ENCODE measurements around the gene APPBP2. TPM values are rescaled to one million over a fixed set of nuclear protein-coding genes. Genes with fewer than 3 reads are reported as not detected.
"Not testable (repeated sequence)": the region's sequence is repeated elsewhere in the genome, so short reads cannot be mapped to it uniquely, and the experiment has no call there.

APPBP2 gene
- total and polyA plus RNA-seq, 2 donors (not counting 3 experiments of a cell fraction or from before 2014, with no cell fraction given): 8.4 to 49.1 TPM

- CTCF ChIA-PET: interaction anchor here (1.0 to 2.4 kb wide), 4 partner anchors 11 to 320 kb away, joined by 3 to 8 read pairs (median 4); no protein-coding TSS in a partner anchor
- FAIRE-seq; dilution Hi-C loops (cut with MboI; ENCODE audit: extremely low pct_ligation_motif_present, low sequenced_read_pairs): not testable (repeated sequence)
These were observed 97.6 kb downstream of the APPBP2 start for GRCh38 chr17:60428491-60428890.

GRCh38 chr17:60426596-60426995, 99.4 kb downstream of the APPBP2 start:
- no peak overlapping the region for H3K4me2 ChIP-seq (ENCODE audit: insufficient read depth, low read length)
- H3K4me3 ChIP-seq (replicated peaks in 1 of 3; ENCODE audit: insufficient read depth in 1 of 3, low read depth in 1 of 3, low read length in 3 of 3): no peak overlapping the region
- no peak overlapping the region for H3K9ac ChIP-seq (replicated peaks; ENCODE audit: extremely low read depth, insufficient read depth, low read length)
- FAIRE-seq (no peak), DNase-seq (ENCODE audit: low read depth, low spot score) (no peak)
- H2AFZ ChIP-seq (ENCODE audit: low read depth, low read length): no peak overlapping the region
- H3K27ac ChIP-seq (ENCODE audit: insufficient read depth, low read depth, low read length): no peak overlapping the region
- H3K79me2 ChIP-seq (ENCODE audit: control insufficient read depth, insufficient read depth, low read length): no peaks in the 10 kb centered on the region
- H3K36me3 ChIP-seq (ENCODE audit: control insufficient read depth in 2 of 2, extremely low read depth in 1 of 2, insufficient read depth in 2 of 2, low read length in 2 of 2): no peaks in the 10 kb centered on the region
- no peaks in the 10 kb centered on the region for H3K4me1 ChIP-seq (ENCODE audit: control insufficient read depth, extremely low read depth, insufficient read depth, low read length)
- TF ChIP-seq GATA2 (IDR thresholded peaks at IDR 0.05; ENCODE audit: insufficient read depth, insufficient read length, low read depth, low read length) (no peak), POLR2AphosphoS5 (IDR thresholded peaks at IDR 0.05; ENCODE audit: insufficient read depth, low read depth, low read length) (no peak), JUN (IDR thresholded peaks at IDR 0.05; ENCODE audit: borderline replicate concordance, insufficient read depth, insufficient read length, low read depth) (no peak), FOS (IDR thresholded peaks at IDR 0.05; ENCODE audit: borderline replicate concordance, insufficient read depth, low read length) (no peak), EZH2 (IDR thresholded peaks at IDR 0.05; ENCODE audit: borderline replicate concordance, low read depth, low read length, severe bottlenecking) (no peak), MYC (IDR thresholded peaks at IDR 0.05; ENCODE audit: low read depth, low read length) (no peak), MAX (IDR thresholded peaks at IDR 0.05; ENCODE audit: insufficient read depth, insufficient read length) (no peak), CTCF (IDR thresholded peaks at IDR 0.05; ENCODE audit: extremely low read depth in 1 of 2, insufficient read depth in 1 of 2, low read depth in 1 of 2, low read length in 2 of 2) (no peak), POLR2A (IDR thresholded peaks at IDR 0.05; ENCODE audit: low read depth, low read length) (no peak)
- dilution Hi-C loops (cut with MboI; ENCODE audit: extremely low pct_ligation_motif_present, low sequenced_read_pairs) (no loop called here), intact Hi-C loops (cut with micrococcal nuclease) (no loop called here)
- ChIA-PET CTCF (interaction anchor here (1.1 to 1.9 kb wide), 2 partner anchors 143 to 195 kb away, joined by 3 to 6 read pairs; no protein-coding TSS in a partner anchor), POLR2A (no interaction called here)
- no TSS peak for BruUV-seq (replicated peaks)
- no peaks in the 10 kb centered on the region for H3K9me1 ChIP-seq (replicated peaks; ENCODE audit: control insufficient read depth, extremely low read depth, insufficient read depth, low read length)
- H3K9me3 ChIP-seq (replicated peaks; ENCODE audit: control insufficient read depth, insufficient read depth, low read length): no peaks in the 10 kb centered on the region
- no peaks in the 10 kb centered on the region for H4K20me1 ChIP-seq (replicated peaks; ENCODE audit: control insufficient read depth, extremely low read depth, insufficient read depth, low read length)
- no peaks in the 10 kb centered on the region for H3K27me3 ChIP-seq (ENCODE audit: control insufficient read depth in 2 of 2, insufficient read depth in 2 of 2, low read length in 2 of 2)

More at GRCh38 chr17:60428491-60428890, 97.6 kb downstream of the APPBP2 start:
- H3K4me3 ChIP-seq (replicated peaks in 1 of 3; ENCODE audit: insufficient read depth in 1 of 3, low read depth in 1 of 3, low read length in 3 of 3); BruUV-seq (replicated peaks); H3K9me3 ChIP-seq (replicated peaks; ENCODE audit: control insufficient read depth, insufficient read depth, low read length); intact Hi-C loops (cut with micrococcal nuclease); H3K27me3 ChIP-seq (ENCODE audit: control insufficient read depth in 2 of 2, insufficient read depth in 2 of 2, low read length in 2 of 2); POLR2A ChIA-PET; H3K4me2 ChIP-seq (ENCODE audit: insufficient read depth, low read length); H3K9me1 ChIP-seq (replicated peaks; ENCODE audit: control insufficient read depth, extremely low read depth, insufficient read depth, low read length); H3K27ac ChIP-seq (ENCODE audit: insufficient read depth, low read depth, low read length); H3K36me3 ChIP-seq (ENCODE audit: control insufficient read depth in 2 of 2, extremely low read depth in 1 of 2, insufficient read depth in 2 of 2, low read length in 2 of 2); H3K9ac ChIP-seq (replicated peaks; ENCODE audit: extremely low read depth, insufficient read depth, low read length); H4K20me1 ChIP-seq (replicated peaks; ENCODE audit: control insufficient read depth, extremely low read depth, insufficient read depth, low read length); H2AFZ ChIP-seq (ENCODE audit: low read depth, low read length); H3K79me2 ChIP-seq (ENCODE audit: control insufficient read depth, insufficient read depth, low read length); DNase-seq (ENCODE audit: low read depth, low spot score); H3K4me1 ChIP-seq (ENCODE audit: control insufficient read depth, extremely low read depth, insufficient read depth, low read length): not testable (repeated sequence)
